HG02885 (cell line): ENCODE results near the gene GJE1.

Source experiments
- ATAC-seq: cut with Tn5 transposase; IDR thresholded peaks from one replicate; pipeline ENCODE4 v1.9.1; 2021; ENCODE audit warnings: mild to moderate bottlenecking; ENCODE audit not compliant: unreplicated experiment, poor library complexity

GJE1 gene

GRCh38 chr6:142162780-142163179, 30.1 kb downstream of the GJE1 start:
- ATAC-seq, result no peak

- no peak for ATAC-seq
Observed at GRCh38 chr6:142165227-142165626, 32.5 kb downstream of the GJE1 start.

- no peak for ATAC-seq
Observed at GRCh38 chr6:142167071-142167470, 34.3 kb downstream of the GJE1 start.

GRCh38 chr6:142167486-142167885, 34.8 kb downstream of the GJE1 start:
- no peak for ATAC-seq

- no peak for ATAC-seq
Observed at GRCh38 chr6:142171351-142171750, 38.6 kb downstream of the GJE1 start.

- no peak for ATAC-seq
Observed at GRCh38 chr6:142172758-142173157, 40.0 kb downstream of the GJE1 start.

GRCh38 chr6:142173980-142174379, 41.3 kb downstream of the GJE1 start:
- no peak for ATAC-seq

- no peak for ATAC-seq
Observed at GRCh38 chr6:142174703-142175102, 42.0 kb downstream of the GJE1 start.

GRCh38 chr6:142178129-142178528, 45.4 kb downstream of the GJE1 start:
- no peak for ATAC-seq

GRCh38 chr6:142182004-142182403, 49.3 kb downstream of the GJE1 start:
- no peak for ATAC-seq

- ATAC-seq, result no peak
Observed at GRCh38 chr6:142183351-142183750, 50.6 kb downstream of the GJE1 start.

- no peak for ATAC-seq
Observed at GRCh38 chr6:142184307-142184706, 51.6 kb downstream of the GJE1 start.
